ENCODE results near the gene STX2.
A peak's percentile ranks its signal among the peaks of the same experiment; 100 is the strongest.
"Not testable (repeated sequence)": the region's sequence is repeated elsewhere in the genome, so short reads cannot be mapped to it uniquely, and the experiment has no call there.

STX2 gene

GRCh38 chr12:130752692-130753230 lies 86.3 kb downstream of the STX2 start:
- TF ChIP-seq CTCF (IDR thresholded peaks at IDR 0.05; ENCODE audit: control extremely low read depth, extremely low read depth, low read depth, missing control alignments), result no peak
- CTCF ChIA-PET, result interaction anchor here (1.4 to 3.2 kb wide), 3 partner anchors 9 to 68 kb away, joined by 3 to 9 read pairs (median 4); no protein-coding TSS in a partner anchor
- POLR2A ChIA-PET, result interaction anchor here (0.6 kb wide), 1 partner anchor 1055 kb away, joined by 3 read pairs; no protein-coding TSS in a partner anchor
- no peak for DNase-seq (ENCODE audit: extremely low spot score)

DNA sequence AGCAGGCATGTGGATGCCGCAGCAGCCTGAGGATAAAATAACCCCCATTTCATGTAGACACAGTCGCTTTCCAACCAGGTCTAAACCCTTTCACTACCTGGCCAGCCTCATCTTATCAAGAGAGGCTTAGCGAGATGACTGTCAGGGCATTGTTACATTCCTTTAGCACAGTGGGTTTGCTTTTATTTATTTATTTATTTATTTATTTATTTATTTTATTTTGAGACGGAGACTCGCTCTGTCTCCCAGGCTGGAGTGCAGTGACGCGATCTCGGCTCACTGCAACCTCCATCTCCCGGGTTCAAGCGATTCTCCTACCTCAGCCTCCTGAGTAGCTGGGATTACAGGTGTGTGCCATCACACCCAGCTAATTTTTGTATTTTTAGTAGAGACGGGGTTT lies 87.0 kb downstream of the STX2 start:
- POLR2A ChIA-PET, result interaction anchor here (0.6 kb wide), 1 partner anchor 1055 kb away, joined by 3 read pairs; no protein-coding TSS in a partner anchor
- CTCF ChIA-PET, result interaction anchor here (1.4 to 3.2 kb wide), 3 partner anchors 10 to 68 kb away, joined by 3 to 9 read pairs (median 4); no protein-coding TSS in a partner anchor
- not testable (repeated sequence) for DNase-seq (ENCODE audit: extremely low spot score)

DNA sequence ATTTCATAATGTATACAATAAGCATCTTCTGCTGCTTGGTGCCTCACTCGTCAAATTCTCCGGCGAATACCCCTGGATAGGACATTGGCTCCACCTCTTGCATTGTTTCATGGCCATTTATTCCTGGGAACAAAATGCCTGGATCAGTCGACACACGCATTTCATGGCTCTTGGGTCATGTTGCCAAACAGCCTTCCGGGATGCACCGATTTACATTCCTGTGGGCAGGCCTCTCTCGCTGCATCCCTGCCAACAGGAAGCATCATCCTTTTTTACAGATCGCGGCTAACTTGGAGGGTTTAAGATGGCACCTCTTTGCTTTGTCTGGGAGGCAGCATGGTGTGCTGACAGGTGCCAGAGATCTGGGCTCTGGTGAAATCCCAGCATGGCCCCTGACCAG lies 90.3 kb downstream of the STX2 start:
- CTCF ChIA-PET, result interaction anchor here (0.6 to 3.4 kb wide), 22 partner anchors 8 to 713 kb away, joined by 3 to 12 read pairs (median 5); no protein-coding TSS in a partner anchor

DNA sequence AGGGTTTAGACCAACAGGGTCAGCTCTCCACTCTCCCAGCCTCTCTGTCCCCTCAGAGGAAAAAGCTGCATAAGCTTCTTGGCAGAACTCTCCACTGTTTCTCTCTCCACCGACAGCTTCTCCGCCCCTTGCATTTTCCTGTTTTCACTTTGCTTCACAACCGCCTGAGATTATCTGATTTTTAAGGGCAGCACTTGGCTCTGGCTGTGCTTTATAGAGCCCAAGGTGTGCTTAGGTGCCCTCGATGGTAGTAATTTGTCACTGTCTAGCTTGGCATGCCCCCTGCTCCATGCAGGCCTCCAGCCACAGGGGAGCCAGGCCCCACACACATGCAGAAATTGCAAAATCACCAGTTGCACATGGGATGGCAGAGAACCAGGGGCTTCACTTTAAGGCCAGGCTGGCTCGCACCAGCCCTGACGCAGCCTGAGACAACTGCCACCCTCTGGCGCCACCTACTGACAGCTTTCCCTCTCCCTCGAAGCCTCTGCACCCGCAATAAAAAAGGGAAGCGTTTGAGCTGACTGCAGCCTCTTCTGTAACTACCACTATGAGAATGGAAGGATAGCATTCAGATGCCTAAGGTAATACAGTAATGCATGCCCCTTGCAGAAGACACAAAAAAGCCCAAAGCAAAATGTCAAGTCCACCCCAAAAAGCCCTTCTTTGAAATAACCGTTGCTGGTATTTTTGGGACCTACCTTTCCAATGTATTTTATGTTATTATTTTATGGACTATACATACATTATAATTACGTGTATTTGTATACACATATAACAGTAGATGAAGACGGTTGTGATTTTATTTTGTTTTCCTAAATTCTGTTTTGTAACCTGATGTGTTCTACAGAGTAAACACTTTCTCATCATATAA lies 90.9 kb downstream of the STX2 start:
- CTCF ChIA-PET, result interaction anchor here (0.6 to 3.4 kb wide), 32 partner anchors 8 to 720 kb away, joined by 3 to 12 read pairs (median 4); no protein-coding TSS in a partner anchor
- POLR2A ChIA-PET, result no interaction called here

More for the DNA sequence above, 90.3 kb downstream of the STX2 start:
- no peak for DNase-seq (ENCODE audit: extremely low spot score)
- TF ChIP-seq CTCF (IDR thresholded peaks at IDR 0.05; ENCODE audit: control extremely low read depth, extremely low read depth, low read depth, missing control alignments), result no peak
- POLR2A ChIA-PET, result no interaction called here

GRCh38 chr12:130746546-130746945 lies 92.5 kb downstream of the STX2 start:
- DNase-seq (ENCODE audit: extremely low spot score), result no peak
- ChIA-PET CTCF (interaction anchor here (0.8 to 3.4 kb wide), 8 partner anchors 15 to 719 kb away, joined by 3 to 12 read pairs (median 4); no protein-coding TSS in a partner anchor), POLR2A (no interaction called here)
- no peak for TF ChIP-seq CTCF (IDR thresholded peaks at IDR 0.05; ENCODE audit: control extremely low read depth, extremely low read depth, low read depth, missing control alignments)

More for the DNA sequence above, 90.9 kb downstream of the STX2 start:
- peak; percentile 89 for TF ChIP-seq CTCF (IDR thresholded peaks at IDR 0.05; ENCODE audit: control extremely low read depth, extremely low read depth, low read depth, missing control alignments)
- DNase-seq (ENCODE audit: extremely low spot score), result peak; percentile 72

- no peak for TF ChIP-seq CTCF (IDR thresholded peaks at IDR 0.05; ENCODE audit: control extremely low read depth, extremely low read depth, low read depth, missing control alignments)
- ChIA-PET CTCF (interaction anchor here (3.3 to 3.4 kb wide), 2 partner anchors 31 to 78 kb away, joined by 9 to 12 read pairs; no protein-coding TSS in a partner anchor), POLR2A (no interaction called here)
- DNase-seq (ENCODE audit: extremely low spot score), result no peak
These were observed 93.1 kb downstream of the STX2 start for GRCh38 chr12:130745921-130746320.

Measured in GM10248 (cell line).